IMR-90 (cell line): ENCODE results near the gene MORN5.

Experiments
- RAD21 ChIP-seq: IDR thresholded peaks from 2 replicates; pipeline ENCODE4 v1.6.1; 2012; ENCODE audit warnings: low read length, improper control_type of control experiment
- SMC3 ChIP-seq: fragments of 150-350 bp; IDR thresholded peaks from 2 replicates; pipeline ENCODE4 v1.6.1; 2016; ENCODE audit warnings: low read depth, mild to moderate bottlenecking, antibody characterized with exemption, low read length, moderate library complexity

- no peak for TF ChIP-seq RAD21
- no peak for TF ChIP-seq SMC3
These were observed 25.6 kb upstream of the MORN5 start for GRCh38 chr9:122133984-122134535.
